B cell (primary cell): ENCODE measurements around the gene SCRN1. TPM values are rescaled to one million over a fixed set of nuclear protein-coding genes. Genes with fewer than 3 reads are reported as not detected.

ENCODE experiments used
- ATAC-seq: fragments of 200-7000 bp; cut with Tn5 transposase; one replicate; pipeline ENCODE4 v1.10.0; 2021; ENCODE audit warnings: low read depth, mild to moderate bottlenecking, moderate number of reproducible peaks, moderate library complexity
- CTCF ChIA-PET: fragments of 350-600 bp; sonication (Branson Sonifier 250); formaldehyde crosslinking; loops from one replicate; lab custom pipeline; 2021; ENCODE audit warnings: antibody characterized with exemption, inconsistent platforms; lab: Charles Lee
- POLR2A ChIA-PET: fragments of 350-600 bp; sonication (Branson Sonifier 250); formaldehyde crosslinking; loops from one replicate; lab custom pipeline; 2021; ENCODE audit warnings: antibody characterized with exemption; lab: Charles Lee
- DNase-seq: peaks from one replicate; pipeline ENCODE4 v3.0.0; 2013
- H2AFZ ChIP-seq: 2 replicates; pipeline ENCODE4 v1.6.1; 2012; ENCODE audit warnings: mild to moderate bottlenecking, low read depth, low read length; ENCODE audit not compliant: insufficient read depth, poor library complexity, severe bottlenecking
- H3K27ac ChIP-seq, 2 donors: 1 replicate in 1 of 2; 2 replicates in 1 of 2; pipeline ENCODE4 v1.5.1; 2012 to 2013; ENCODE audit warnings: low read length in 2 of 2, mild to moderate bottlenecking in 2 of 2, moderate library complexity in 1 of 2
- H3K27me3 ChIP-seq, 4 experiments: fragments of 200-600 bp in 1 of 4; sonication (generic) in 1 of 4; replicated peaks in 1 of 4; 1 replicate in 2 of 4; 2 replicates in 2 of 4; pipeline versions ENCODE4 v1.6.1 to v1.7.0; 2013 to 2016; ENCODE audit warnings: low read length in 3 of 4, mild to moderate bottlenecking in 2 of 4, mixed read lengths in 1 of 4, moderate library complexity in 1 of 4; ENCODE audit not compliant: insufficient read depth in 4 of 4, control insufficient read depth in 3 of 4; ENCODE audit errors: control extremely low read depth in 1 of 4
- H3K36me3 ChIP-seq, 2 experiments: replicated peaks in 1 of 2; 1 replicate in 1 of 2; 2 replicates in 1 of 2; pipeline versions ENCODE4 v1.6.1 to v1.7.1; 2013; ENCODE audit warnings: low read length in 1 of 2; ENCODE audit not compliant: insufficient read depth in 2 of 2, control insufficient read depth in 1 of 2; ENCODE audit errors: control extremely low read depth in 1 of 2, extremely low read depth in 1 of 2
- H3K4me1 ChIP-seq, 2 donors: fragments of 200-600 bp in 1 of 2; sonication (generic) in 1 of 2; 1 replicate in 1 of 2; 2 replicates in 1 of 2; pipeline versions ENCODE4 v1.5.1 to v1.6.1; 2013 to 2017; ENCODE audit warnings: low read length in 2 of 2; ENCODE audit not compliant: control insufficient read depth in 2 of 2, insufficient read depth in 2 of 2
- H3K4me2 ChIP-seq: replicated peaks from 2 replicates; pipeline ENCODE3; 2012; ENCODE audit warnings: mild to moderate bottlenecking, low read depth, low read length; ENCODE audit not compliant: poor library complexity, severe bottlenecking
- H3K4me3 ChIP-seq, 5 experiments: fragments of 200-600 bp in 1 of 5; sonication (generic) in 1 of 5; 1 replicate in 3 of 5; 2 replicates in 2 of 5; pipeline versions ENCODE4 v1.5.1 to v1.7.0; 2011 to 2016; ENCODE audit warnings: low read length in 4 of 5, mild to moderate bottlenecking in 4 of 5, low read depth in 2 of 5, control low read depth in 1 of 5, moderate library complexity in 1 of 5; ENCODE audit not compliant: insufficient read depth in 1 of 5; ENCODE audit errors: control extremely low read depth in 1 of 5, extremely low read depth in 1 of 5
- H3K79me2 ChIP-seq: fragments of 200-600 bp; sonication (generic); one replicate; pipeline ENCODE4 v1.6.0; 2016; ENCODE audit warnings: low read length; ENCODE audit not compliant: control insufficient read depth, insufficient read depth
- H3K9ac ChIP-seq: fragments of 200-600 bp; sonication (generic); 2 replicates; pipeline ENCODE4 v1.6.1; 2017; ENCODE audit warnings: mild to moderate bottlenecking, low read length, moderate library complexity
- H3K9me3 ChIP-seq, 3 donors: one replicate each; pipeline versions ENCODE4 v1.6.1 to v1.7.1; 2013; ENCODE audit warnings: low read length in 2 of 3; ENCODE audit not compliant: control insufficient read depth in 2 of 3, insufficient read depth in 1 of 3; ENCODE audit errors: control extremely low read depth in 1 of 3
- H4K20me1 ChIP-seq: 2 replicates; pipeline ENCODE4 v1.6.0; 2012; ENCODE audit warnings: mild to moderate bottlenecking, low read length; ENCODE audit not compliant: insufficient read depth, control insufficient read depth, poor library complexity, severe bottlenecking
- H3K27ac Mint-ChIP-seq: one replicate; pipeline ENCODE4 v1.8.0; 2021; ENCODE audit warnings: mixed read lengths
- H3K27me3 Mint-ChIP-seq: one replicate; pipeline ENCODE4 v1.8.0; 2021; ENCODE audit warnings: mixed read lengths
- H3K4me1 Mint-ChIP-seq: one replicate; pipeline ENCODE4 v1.8.0; 2021; ENCODE audit warnings: mixed read lengths
- H3K4me3 Mint-ChIP-seq: one replicate; pipeline ENCODE4 v1.8.0; 2021; ENCODE audit warnings: mixed read lengths
- H3K9me3 Mint-ChIP-seq: one replicate; pipeline ENCODE4 v1.8.0; 2022; ENCODE audit warnings: mixed read lengths; ENCODE audit not compliant: insufficient read depth
- EZH2 ChIP-seq: IDR thresholded peaks from 2 replicates; pipeline ENCODE4 v1.6.1; 2012; ENCODE audit warnings: borderline replicate concordance, low read depth, mild to moderate bottlenecking, moderate library complexity, low read length; ENCODE audit not compliant: insufficient read depth, poor library complexity, severe bottlenecking
- intact Hi-C: fragments of 100-400 bp; cut with micrococcal nuclease; formaldehyde crosslinking; loops from one replicate; pipeline ENCODE4 v1.10.0; 2022
- polyA plus RNA-seq: library from polyadenylated mRNA; depleted of rRNA; stranded (reverse); fragments of >200 nt; gene quantifications from 2 replicates; pipeline ENCODE4 v1.2.3, GENCODE V29; 2012
- total RNA-seq, 2 donors: library from RNA; stranded (reverse); fragments of 120-200 nt in 1 of 2; gene quantifications; 1 replicate in 1 of 2; 2 replicates in 1 of 2; pipeline versions ENCODE4 v1.2.3 to v1.2.4, GENCODE V29; 2013 to 2022
- TF ChIP-seq, protein P1 (sequence below): fragments of 200-600 bp; IDR thresholded peaks from one replicate; pipeline ENCODE4 v1.8.0; 2022; ENCODE audit warnings: antibody characterized with exemption, mild to moderate bottlenecking

The SCRN1 gene
- total and polyA plus RNA-seq, 2 donors (not counting 1 experiment from before 2014, with no cell fraction given), result 16.6 to 66.6 TPM

DNA sequence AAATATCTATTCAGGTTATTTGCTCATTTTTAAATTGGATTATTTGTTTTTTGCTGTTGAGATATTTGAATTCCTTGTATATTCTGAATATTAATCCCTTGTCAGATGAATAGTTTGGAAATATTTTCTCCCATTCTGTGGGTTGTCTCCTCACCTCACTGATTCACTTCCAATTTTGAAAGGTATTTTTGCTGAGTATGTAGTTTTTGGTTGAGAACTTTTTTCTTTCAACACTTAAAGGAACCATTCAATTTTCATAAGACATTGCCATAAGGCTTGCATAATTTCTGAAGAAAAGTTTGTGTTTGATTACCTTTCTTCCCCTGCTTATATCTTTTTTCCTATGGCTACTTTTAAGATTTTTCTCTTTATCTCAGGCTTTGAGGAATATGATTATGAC is 8.9 kb upstream of the SCRN1 start:
- CTCF ChIA-PET, result no interaction called here
- no peaks in the 10 kb centered on the region for H3K27me3 Mint-ChIP-seq
- no peak for TF ChIP-seq EZH2
- TF ChIP-seq, protein P1, sequence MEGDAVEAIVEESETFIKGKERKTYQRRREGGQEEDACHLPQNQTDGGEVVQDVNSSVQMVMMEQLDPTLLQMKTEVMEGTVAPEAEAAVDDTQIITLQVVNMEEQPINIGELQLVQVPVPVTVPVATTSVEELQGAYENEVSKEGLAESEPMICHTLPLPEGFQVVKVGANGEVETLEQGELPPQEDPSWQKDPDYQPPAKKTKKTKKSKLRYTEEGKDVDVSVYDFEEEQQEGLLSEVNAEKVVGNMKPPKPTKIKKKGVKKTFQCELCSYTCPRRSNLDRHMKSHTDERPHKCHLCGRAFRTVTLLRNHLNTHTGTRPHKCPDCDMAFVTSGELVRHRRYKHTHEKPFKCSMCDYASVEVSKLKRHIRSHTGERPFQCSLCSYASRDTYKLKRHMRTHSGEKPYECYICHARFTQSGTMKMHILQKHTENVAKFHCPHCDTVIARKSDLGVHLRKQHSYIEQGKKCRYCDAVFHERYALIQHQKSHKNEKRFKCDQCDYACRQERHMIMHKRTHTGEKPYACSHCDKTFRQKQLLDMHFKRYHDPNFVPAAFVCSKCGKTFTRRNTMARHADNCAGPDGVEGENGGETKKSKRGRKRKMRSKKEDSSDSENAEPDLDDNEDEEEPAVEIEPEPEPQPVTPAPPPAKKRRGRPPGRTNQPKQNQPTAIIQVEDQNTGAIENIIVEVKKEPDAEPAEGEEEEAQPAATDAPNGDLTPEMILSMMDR, result no peak

GRCh38 chr7:29996321-29996720 is 6.7 kb upstream of the SCRN1 start:
- Histone ChIP-seq H3K79me2 (no peaks in the 10 kb centered on the region), H3K27me3 (peaks cover 0 to 12% (median 0%) of the 10 kb centered on the region in 4 experiments), H3K36me3 (no peaks in the 10 kb centered on the region), H3K4me2 (no peak overlapping the region), H3K9me3 (peaks cover 0 to 20% (median 20%) of the 10 kb centered on the region in 3 donors), H2AFZ (no peak overlapping the region), H3K4me3 (no peak overlapping the region), H3K4me1 (no peaks in the 10 kb centered on the region), H3K27ac (no peak overlapping the region), H3K9ac (no peak overlapping the region), H4K20me1 (no peaks in the 10 kb centered on the region)
- no peak overlapping the region for H3K27ac Mint-ChIP-seq
- intact Hi-C loops, result no loop called here
- ATAC-seq (no peak), DNase-seq (no peak)
- TF ChIP-seq, protein P1, result no peak
- no peak for TF ChIP-seq EZH2
- H3K4me1 Mint-ChIP-seq, result no peaks in the 10 kb centered on the region
- ChIA-PET POLR2A (no interaction called here), CTCF (no interaction called here)
- peaks cover 5% of the 10 kb centered on the region for H3K9me3 Mint-ChIP-seq
- no peak overlapping the region for H3K4me3 Mint-ChIP-seq
- H3K27me3 Mint-ChIP-seq, result no peaks in the 10 kb centered on the region

More for the DNA sequence above, 8.9 kb upstream of the SCRN1 start:
- no peak overlapping the region for H3K27ac Mint-ChIP-seq
- H3K9me3 Mint-ChIP-seq, result peaks cover 5% of the 10 kb centered on the region
- H3K4me3 ChIP-seq, result no peak overlapping the region
- peaks cover 0 to 4% (median 0%) of the 10 kb centered on the region in 4 experiments for H3K27me3 ChIP-seq
- POLR2A ChIA-PET, result no interaction called here
- H3K79me2 ChIP-seq, result no peaks in the 10 kb centered on the region
- H3K4me1 Mint-ChIP-seq, result no peaks in the 10 kb centered on the region
- H3K27ac ChIP-seq, result no peak overlapping the region
- DNase-seq, result no peak
- H3K4me2 ChIP-seq, result no peak overlapping the region
- no peak overlapping the region for H2AFZ ChIP-seq
- intact Hi-C loops, result no loop called here
- no peaks in the 10 kb centered on the region for H3K4me1 ChIP-seq
- H3K9ac ChIP-seq, result no peak overlapping the region
- no peak overlapping the region for H3K4me3 Mint-ChIP-seq
- no peak for ATAC-seq
- peaks cover 0 to 12% (median 9%) of the 10 kb centered on the region in 3 donors for H3K9me3 ChIP-seq
- no peaks in the 10 kb centered on the region for H4K20me1 ChIP-seq
- no peaks in the 10 kb centered on the region for H3K36me3 ChIP-seq
